Measurements from ENCODE around the gene RYR2. TPM values are rescaled to one million over a fixed set of nuclear protein-coding genes. Genes with fewer than 3 reads are reported as not detected.

RYR2 gene
- total and polyA plus RNA-seq, 9 of the 15 experiments (the other 6 are each of a cell fraction or from before 2014, with no cell fraction given) = 0.03 to 0.42 (median 0.14) TPM

DNA sequence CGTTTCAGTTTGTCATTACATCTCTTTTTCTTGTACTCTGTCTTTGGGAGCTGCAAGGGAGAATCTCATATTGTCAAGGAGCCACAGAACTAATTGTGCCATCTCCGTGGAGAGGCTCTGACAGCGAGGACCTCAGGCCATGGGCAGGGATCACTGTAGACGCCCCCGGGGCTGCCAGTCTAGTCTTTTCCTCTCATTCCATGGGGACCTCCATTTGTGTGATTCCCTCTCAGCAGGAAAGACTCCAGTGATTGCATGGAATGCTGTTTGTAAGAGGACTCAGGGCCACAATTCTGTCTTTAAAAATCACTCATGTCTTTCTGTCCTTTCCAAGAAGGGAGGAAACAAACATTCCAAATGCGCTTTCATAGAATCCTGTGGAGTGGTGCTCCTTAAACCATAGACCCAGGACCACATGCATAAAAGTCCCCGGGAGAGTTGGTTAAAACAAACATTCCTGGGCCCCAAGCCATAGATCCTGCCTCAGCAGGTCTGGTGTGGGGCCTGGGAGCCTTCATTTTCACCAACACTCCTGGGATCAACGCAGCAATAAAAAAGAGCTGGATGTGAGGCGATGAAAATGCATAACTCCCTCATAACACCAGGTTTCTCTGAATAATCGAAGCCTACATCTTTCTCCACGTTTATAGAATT is 744.2 kb downstream of the RYR2 start (continued):
- TF ChIP-seq ZNF274 (IDR thresholded peaks at IDR 0.05; ENCODE audit: borderline replicate concordance, low read depth, low read length) = no peak
- TF ChIP-seq, protein P1, sequence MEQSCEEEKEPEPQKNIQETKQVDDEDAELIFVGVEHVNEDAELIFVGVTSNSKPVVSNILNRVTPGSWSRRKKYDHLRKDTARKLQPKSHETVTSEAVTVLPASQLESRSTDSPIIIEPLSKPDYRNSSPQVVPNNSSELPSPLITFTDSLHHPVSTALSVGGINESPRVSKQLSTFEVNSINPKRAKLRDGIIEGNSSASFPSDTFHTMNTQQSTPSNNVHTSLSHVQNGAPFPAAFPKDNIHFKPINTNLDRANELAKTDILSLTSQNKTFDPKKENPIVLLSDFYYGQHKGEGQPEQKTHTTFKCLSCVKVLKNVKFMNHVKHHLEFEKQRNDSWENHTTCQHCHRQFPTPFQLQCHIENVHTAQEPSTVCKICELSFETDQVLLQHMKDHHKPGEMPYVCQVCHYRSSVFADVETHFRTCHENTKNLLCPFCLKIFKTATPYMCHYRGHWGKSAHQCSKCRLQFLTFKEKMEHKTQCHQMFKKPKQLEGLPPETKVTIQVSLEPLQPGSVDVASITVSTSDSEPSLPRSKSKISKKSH (CRISPR knock-in tag; IDR thresholded peaks at IDR 0.05) = no peak
- no peak for TF ChIP-seq BRCA1 (IDR thresholded peaks at IDR 0.05)
- TF ChIP-seq BRCA1 (CRISPR knock-in tag; IDR thresholded peaks at IDR 0.05) = no peak
- TF ChIP-seq HNRNPL (IDR thresholded peaks at IDR 0.05; ENCODE audit: low read depth, low read length) = no peak
- no peak for TF ChIP-seq ZBTB17 (CRISPR knock-in tag; IDR thresholded peaks at IDR 0.05)

DNA sequence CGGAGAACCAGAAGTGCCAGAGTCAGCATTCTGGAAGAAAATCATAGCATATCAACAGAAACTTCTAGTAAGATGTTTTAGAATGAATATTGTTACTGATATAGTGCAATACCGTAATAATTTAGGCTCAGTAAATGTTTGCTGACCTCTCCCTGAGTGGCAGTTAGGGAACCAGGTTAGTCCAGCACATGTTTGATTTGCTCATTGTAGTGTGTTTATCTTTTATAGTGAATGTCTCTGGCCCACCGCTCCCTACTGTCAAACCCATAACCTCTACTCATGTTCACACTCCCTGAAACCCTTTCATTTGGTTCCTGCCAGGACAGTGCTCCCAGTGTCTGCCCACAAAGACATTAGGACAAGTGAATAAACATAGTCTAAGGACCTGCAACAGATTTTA is 746.1 kb downstream of the RYR2 start:
- POLR2A ChIA-PET = no interaction called here
- in situ Hi-C loops (cut with MboI) = no loop called here

More for the DNA sequence above, 746.1 kb downstream of the RYR2 start:
- H4K20me1 ChIP-seq (replicated peaks; ENCODE audit: control insufficient read depth, insufficient read depth, low read length) = no peaks in the 10 kb centered on the region
- no peak overlapping the region for H3K4me3 ChIP-seq
- H3K36me3 ChIP-seq (ENCODE audit: control insufficient read depth, insufficient read depth, low read length) = no peaks in the 10 kb centered on the region
- no peak overlapping the region for H2AFZ ChIP-seq (ENCODE audit: low read depth, low read length)
- no peaks in the 10 kb centered on the region for H3K4me1 ChIP-seq (replicated peaks in 1 of 2; ENCODE audit: control insufficient read depth in 2 of 2, insufficient read depth in 2 of 2, low read length in 2 of 2)
- no TSS peak for BruUV-seq (replicated peaks)
- H3K9me3 ChIP-seq (replicated peaks; ENCODE audit: control insufficient read depth, insufficient read depth, low read depth, low read length) = no peaks in the 10 kb centered on the region
- no peak overlapping the region for H3K4me2 ChIP-seq (ENCODE audit: insufficient read depth, low read length)
- H3K27ac ChIP-seq (ENCODE audit: extremely low read depth, low read depth, low read length) = no peak overlapping the region
- CTCF ChIA-PET (ENCODE audit: low intra/inter-chr PET ratio) = no interaction called here
- no peaks in the 10 kb centered on the region for H3K27me3 ChIP-seq (ENCODE audit: control insufficient read depth in 2 of 2, insufficient read depth in 2 of 2, low read length in 2 of 2)
- DNase-seq (ENCODE audit: extremely low read depth in 1 of 4, low spot score in 3 of 4) (no peak), FAIRE-seq (no peak), ATAC-seq (no peak)
- intact Hi-C loops (cut with micrococcal nuclease) = no loop called here
- TF ChIP-seq ZNF408 (CRISPR knock-in tag; IDR thresholded peaks at IDR 0.05; ENCODE audit: low read depth) (no peak), ZNF263 (CRISPR knock-in tag; IDR thresholded peaks at IDR 0.05; ENCODE audit: borderline replicate concordance) (no peak), ZNF274 (IDR thresholded peaks at IDR 0.05; ENCODE audit: borderline replicate concordance, low read depth, low read length) (no peak)
- TF ChIP-seq, protein P2, sequence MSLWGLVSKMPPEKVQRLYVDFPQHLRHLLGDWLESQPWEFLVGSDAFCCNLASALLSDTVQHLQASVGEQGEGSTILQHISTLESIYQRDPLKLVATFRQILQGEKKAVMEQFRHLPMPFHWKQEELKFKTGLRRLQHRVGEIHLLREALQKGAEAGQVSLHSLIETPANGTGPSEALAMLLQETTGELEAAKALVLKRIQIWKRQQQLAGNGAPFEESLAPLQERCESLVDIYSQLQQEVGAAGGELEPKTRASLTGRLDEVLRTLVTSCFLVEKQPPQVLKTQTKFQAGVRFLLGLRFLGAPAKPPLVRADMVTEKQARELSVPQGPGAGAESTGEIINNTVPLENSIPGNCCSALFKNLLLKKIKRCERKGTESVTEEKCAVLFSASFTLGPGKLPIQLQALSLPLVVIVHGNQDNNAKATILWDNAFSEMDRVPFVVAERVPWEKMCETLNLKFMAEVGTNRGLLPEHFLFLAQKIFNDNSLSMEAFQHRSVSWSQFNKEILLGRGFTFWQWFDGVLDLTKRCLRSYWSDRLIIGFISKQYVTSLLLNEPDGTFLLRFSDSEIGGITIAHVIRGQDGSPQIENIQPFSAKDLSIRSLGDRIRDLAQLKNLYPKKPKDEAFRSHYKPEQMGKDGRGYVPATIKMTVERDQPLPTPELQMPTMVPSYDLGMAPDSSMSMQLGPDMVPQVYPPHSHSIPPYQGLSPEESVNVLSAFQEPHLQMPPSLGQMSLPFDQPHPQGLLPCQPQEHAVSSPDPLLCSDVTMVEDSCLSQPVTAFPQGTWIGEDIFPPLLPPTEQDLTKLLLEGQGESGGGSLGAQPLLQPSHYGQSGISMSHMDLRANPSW (CRISPR knock-in tag; IDR thresholded peaks at IDR 0.05) = no peak
- TF ChIP-seq, protein P3, sequence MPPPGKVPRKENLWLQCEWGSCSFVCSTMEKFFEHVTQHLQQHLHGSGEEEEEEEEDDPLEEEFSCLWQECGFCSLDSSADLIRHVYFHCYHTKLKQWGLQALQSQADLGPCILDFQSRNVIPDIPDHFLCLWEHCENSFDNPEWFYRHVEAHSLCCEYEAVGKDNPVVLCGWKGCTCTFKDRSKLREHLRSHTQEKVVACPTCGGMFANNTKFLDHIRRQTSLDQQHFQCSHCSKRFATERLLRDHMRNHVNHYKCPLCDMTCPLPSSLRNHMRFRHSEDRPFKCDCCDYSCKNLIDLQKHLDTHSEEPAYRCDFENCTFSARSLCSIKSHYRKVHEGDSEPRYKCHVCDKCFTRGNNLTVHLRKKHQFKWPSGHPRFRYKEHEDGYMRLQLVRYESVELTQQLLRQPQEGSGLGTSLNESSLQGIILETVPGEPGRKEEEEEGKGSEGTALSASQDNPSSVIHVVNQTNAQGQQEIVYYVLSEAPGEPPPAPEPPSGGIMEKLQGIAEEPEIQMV (tag; conservative IDR thresholded peaks at IDR 0.05; ENCODE audit: low read depth) = no peak
- TF ChIP-seq, protein P4, sequence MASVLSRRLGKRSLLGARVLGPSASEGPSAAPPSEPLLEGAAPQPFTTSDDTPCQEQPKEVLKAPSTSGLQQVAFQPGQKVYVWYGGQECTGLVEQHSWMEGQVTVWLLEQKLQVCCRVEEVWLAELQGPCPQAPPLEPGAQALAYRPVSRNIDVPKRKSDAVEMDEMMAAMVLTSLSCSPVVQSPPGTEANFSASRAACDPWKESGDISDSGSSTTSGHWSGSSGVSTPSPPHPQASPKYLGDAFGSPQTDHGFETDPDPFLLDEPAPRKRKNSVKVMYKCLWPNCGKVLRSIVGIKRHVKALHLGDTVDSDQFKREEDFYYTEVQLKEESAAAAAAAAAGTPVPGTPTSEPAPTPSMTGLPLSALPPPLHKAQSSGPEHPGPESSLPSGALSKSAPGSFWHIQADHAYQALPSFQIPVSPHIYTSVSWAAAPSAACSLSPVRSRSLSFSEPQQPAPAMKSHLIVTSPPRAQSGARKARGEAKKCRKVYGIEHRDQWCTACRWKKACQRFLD (CRISPR knock-in tag; IDR thresholded peaks at IDR 0.05) = no peak
- 0% methylated on average over 3 of the region's 3 CpGs for WGBS (ENCODE audit: insufficient coverage, low coverage, missing lambda C conversion rate)
- no peaks in the 10 kb centered on the region for H3K79me2 ChIP-seq (ENCODE audit: control insufficient read depth, insufficient read depth, low read length)
- H3K9me1 ChIP-seq (ENCODE audit: control insufficient read depth, insufficient read depth, low read length) = no peaks in the 10 kb centered on the region
- H3K9ac ChIP-seq (ENCODE audit: insufficient read depth in 1 of 2, low read depth in 2 of 2, low read length in 2 of 2) = no peak overlapping the region
